Measurements from ENCODE around the gene KIF16B. TPM values are rescaled to one million over a fixed set of nuclear protein-coding genes. Genes with fewer than 3 reads are reported as not detected.

The KIF16B gene
- total and polyA plus RNA-seq, 2 of the 13 experiments (the other 11 are each of a cell fraction or from before 2014, with no cell fraction given): 6.9 to 18.0 TPM

DNA sequence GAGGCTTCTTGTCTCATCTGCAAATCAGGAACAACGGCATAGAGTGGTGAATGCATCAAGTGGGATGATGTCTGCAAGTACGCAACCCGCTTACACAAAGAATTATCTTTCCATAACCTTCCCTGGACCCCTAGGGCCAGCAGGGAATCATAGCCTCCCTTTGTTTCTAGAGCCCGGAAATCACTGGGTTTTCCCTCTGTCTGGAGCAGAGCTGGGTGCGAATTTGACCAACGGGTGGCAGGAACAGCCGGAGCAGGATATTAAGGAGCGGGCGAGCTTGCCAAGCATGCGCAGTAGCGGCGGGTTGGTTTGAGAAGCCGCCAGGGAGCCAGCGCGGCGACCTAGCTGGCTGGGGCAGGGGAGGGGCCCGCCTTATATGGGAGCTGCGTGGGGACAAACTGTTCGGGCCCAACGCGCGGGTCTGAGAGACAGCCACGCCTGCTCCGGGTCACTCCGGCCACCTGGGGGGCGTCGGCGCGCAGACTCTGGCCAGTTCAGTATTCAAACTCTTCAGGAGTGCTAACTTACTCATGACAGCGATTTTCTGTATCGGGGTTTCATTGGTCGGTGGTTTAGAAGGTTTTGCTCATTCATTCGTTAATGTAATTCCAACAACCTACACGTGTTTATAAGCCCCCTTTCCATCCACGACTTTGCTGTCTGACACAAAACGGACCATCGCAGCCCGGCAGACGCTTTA is 1.6 kb upstream of the KIF16B start (continued):
- TF ChIP-seq, protein P1, sequence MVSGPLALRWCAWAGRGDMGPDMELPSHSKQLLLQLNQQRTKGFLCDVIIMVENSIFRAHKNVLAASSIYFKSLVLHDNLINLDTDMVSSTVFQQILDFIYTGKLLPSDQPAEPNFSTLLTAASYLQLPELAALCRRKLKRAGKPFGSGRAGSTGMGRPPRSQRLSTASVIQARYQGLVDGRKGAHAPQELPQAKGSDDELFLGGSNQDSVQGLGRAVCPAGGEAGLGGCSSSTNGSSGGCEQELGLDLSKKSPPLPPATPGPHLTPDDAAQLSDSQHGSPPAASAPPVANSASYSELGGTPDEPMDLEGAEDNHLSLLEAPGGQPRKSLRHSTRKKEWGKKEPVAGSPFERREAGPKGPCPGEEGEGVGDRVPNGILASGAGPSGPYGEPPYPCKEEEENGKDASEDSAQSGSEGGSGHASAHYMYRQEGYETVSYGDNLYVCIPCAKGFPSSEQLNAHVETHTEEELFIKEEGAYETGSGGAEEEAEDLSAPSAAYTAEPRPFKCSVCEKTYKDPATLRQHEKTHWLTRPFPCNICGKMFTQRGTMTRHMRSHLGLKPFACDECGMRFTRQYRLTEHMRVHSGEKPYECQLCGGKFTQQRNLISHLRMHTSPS (CRISPR knock-in tag; IDR thresholded peaks at IDR 0.05; ENCODE audit: low read depth): no peak
- TF ChIP-seq ZNF33B (CRISPR knock-in tag; IDR thresholded peaks at IDR 0.05) (no peak; the same call in 1 of the 2 replicates), TARDBP (CRISPR knock-in tag; IDR thresholded peaks at IDR 0.05) (peak; percentile 82; the same call in 1 of the 2 replicates), ZNF441 (CRISPR knock-in tag; IDR thresholded peaks at IDR 0.05; ENCODE audit: borderline replicate concordance) (no peak; the same call in 1 of the 2 replicates), BORCS8-MEF2B (CRISPR knock-in tag; IDR thresholded peaks at IDR 0.05) (0 out of 2 replicates have a peak, but pooled peaks have one; percentile 4), CC2D1A (CRISPR knock-in tag; IDR thresholded peaks at IDR 0.05) (no peak), NONO (IDR thresholded peaks at IDR 0.05) (no peak), NONO (CRISPR knock-in tag; conservative IDR thresholded peaks at IDR 0.05) (peak; percentile 72), ZFP1 (CRISPR knock-in tag; IDR thresholded peaks at IDR 0.05) (peak; percentile 26; the same call in 1 of the 2 replicates), ZNF501 (CRISPR knock-in tag; IDR thresholded peaks at IDR 0.05) (peak; percentile 60; the same call in 1 of the 2 replicates), HOXA5 (CRISPR knock-in tag; IDR thresholded peaks at IDR 0.05) (peak; percentile 97), KDM5A (IDR thresholded peaks at IDR 0.05; ENCODE audit: borderline replicate concordance, low read length) (peak; percentile 59; the same call in 1 of the 2 replicates), MEIS2 (CRISPR knock-in tag; IDR thresholded peaks at IDR 0.05) (peak; percentile 63), PHF20 (CRISPR knock-in tag; IDR thresholded peaks at IDR 0.05) (peak; percentile 75), ZNF83 (CRISPR knock-in tag; IDR thresholded peaks at IDR 0.05; ENCODE audit: borderline replicate concordance) (no peak; the same call in 1 of the 2 replicates), JDP2 (CRISPR knock-in tag; IDR thresholded peaks at IDR 0.05; ENCODE audit: borderline replicate concordance) (no peak), SOX5 (CRISPR knock-in tag; IDR thresholded peaks at IDR 0.05; ENCODE audit: borderline replicate concordance) (peak; percentile 47), ZNF496 (CRISPR knock-in tag; IDR thresholded peaks at IDR 0.05; ENCODE audit: insufficient replicate concordance) (no peak), ZBTB7A (CRISPR knock-in tag; IDR thresholded peaks at IDR 0.05) (peak; percentile 83; the same call in 1 of the 2 replicates), KLF9 (CRISPR knock-in tag; IDR thresholded peaks at IDR 0.05; ENCODE audit: low read depth) (peak; percentile 86; the same call in 1 of the 2 replicates)
- TF ChIP-seq, protein P2, sequence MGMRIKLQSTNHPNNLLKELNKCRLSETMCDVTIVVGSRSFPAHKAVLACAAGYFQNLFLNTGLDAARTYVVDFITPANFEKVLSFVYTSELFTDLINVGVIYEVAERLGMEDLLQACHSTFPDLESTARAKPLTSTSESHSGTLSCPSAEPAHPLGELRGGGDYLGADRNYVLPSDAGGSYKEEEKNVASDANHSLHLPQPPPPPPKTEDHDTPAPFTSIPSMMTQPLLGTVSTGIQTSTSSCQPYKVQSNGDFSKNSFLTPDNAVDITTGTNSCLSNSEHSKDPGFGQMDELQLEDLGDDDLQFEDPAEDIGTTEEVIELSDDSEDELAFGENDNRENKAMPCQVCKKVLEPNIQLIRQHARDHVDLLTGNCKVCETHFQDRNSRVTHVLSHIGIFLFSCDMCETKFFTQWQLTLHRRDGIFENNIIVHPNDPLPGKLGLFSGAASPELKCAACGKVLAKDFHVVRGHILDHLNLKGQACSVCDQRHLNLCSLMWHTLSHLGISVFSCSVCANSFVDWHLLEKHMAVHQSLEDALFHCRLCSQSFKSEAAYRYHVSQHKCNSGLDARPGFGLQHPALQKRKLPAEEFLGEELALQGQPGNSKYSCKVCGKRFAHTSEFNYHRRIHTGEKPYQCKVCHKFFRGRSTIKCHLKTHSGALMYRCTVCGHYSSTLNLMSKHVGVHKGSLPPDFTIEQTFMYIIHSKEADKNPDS (CRISPR knock-in tag; IDR thresholded peaks at IDR 0.05): no peak
- TF ChIP-seq, protein P3, sequence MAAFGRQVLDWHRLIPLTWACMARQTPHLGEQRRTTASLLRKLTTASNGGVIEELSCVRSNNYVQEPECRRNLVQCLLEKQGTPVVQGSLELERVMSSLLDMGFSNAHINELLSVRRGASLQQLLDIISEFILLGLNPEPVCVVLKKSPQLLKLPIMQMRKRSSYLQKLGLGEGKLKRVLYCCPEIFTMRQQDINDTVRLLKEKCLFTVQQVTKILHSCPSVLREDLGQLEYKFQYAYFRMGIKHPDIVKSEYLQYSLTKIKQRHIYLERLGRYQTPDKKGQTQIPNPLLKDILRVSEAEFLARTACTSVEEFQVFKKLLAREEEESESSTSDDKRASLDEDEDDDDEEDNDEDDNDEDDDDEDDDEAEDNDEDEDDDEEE (CRISPR knock-in tag; IDR thresholded peaks at IDR 0.05): no peak
- TF ChIP-seq, protein P4, sequence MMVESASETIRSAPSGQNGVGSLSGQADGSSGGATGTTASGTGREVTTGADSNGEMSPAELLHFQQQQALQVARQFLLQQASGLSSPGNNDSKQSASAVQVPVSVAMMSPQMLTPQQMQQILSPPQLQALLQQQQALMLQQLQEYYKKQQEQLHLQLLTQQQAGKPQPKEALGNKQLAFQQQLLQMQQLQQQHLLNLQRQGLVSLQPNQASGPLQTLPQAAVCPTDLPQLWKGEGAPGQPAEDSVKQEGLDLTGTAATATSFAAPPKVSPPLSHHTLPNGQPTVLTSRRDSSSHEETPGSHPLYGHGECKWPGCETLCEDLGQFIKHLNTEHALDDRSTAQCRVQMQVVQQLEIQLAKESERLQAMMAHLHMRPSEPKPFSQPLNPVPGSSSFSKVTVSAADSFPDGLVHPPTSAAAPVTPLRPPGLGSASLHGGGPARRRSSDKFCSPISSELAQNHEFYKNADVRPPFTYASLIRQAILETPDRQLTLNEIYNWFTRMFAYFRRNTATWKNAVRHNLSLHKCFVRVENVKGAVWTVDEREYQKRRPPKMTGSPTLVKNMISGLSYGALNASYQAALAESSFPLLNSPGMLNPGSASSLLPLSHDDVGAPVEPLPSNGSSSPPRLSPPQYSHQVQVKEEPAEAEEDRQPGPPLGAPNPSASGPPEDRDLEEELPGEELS (CRISPR knock-in tag; IDR thresholded peaks at IDR 0.05): peak; percentile 57; the same call in 1 of the 2 replicates
